ENCODE data around the gene KSR1. TPM values are rescaled to one million over a fixed set of nuclear protein-coding genes. Genes with fewer than 3 reads are reported as not detected.

The KSR1 gene
- total and polyA plus RNA-seq, 4 donors: 23.0 to 71.1 (median 47.0) TPM

DNA sequence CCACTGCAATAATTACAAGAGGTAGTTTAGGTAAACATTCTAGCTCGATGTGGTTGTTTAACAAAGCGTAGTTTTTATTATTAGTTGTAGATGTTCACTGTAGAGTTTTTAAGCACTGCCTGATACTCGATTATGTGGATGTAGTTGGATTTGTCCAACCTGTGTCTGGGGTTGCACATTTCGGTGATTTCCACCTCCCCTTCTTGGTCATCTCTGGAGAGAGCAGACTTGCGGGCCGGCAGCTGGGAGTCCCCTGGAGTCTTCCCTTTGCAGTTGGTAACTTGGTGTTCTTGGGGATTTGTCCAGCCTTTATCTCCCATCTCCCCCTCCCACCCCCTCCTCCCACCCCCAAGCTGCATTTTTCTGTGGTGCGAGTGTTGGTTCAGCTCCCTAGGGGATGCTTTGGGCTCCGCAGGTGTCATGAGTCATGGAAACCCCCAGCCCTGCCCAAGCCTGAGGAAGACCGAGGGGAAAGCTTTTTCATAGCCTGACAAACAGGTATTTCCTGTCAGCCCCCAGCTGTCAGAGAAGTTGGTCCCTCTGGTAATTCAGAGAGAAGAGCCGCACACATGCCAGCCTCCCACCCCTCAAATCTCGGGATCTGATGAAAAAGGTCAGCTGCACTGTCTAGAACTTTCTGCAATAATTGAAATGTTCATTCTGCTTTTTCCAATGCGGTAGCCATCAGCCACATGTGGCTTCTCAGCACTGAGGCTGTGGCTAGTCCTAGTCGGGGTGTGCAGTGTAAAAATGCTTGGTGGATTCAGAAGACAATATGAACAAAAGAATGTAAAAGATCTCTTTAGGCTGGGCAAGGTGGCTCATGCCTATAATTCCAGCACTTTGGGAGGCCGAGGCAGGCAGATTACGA lies 50.3 kb downstream of the KSR1 start:
- no peak for DNase-seq (ENCODE audit: low read depth in 4 of 6, low spot score in 6 of 6)
- Histone ChIP-seq H3K4me1 (ENCODE audit: control insufficient read depth, insufficient read depth, low read length) (peaks cover 33% of the 10 kb centered on the region), H3K36me3 (ENCODE audit: control insufficient read depth, insufficient read depth, low read length) (no peaks in the 10 kb centered on the region), H3K27ac (ENCODE audit: low read depth, low read length) (no peak overlapping the region), H3K27me3 (ENCODE audit: control insufficient read depth, insufficient read depth, low read length) (no peaks in the 10 kb centered on the region), H3K9me3 (ENCODE audit: control insufficient read depth, insufficient read depth, low read length) (no peaks in the 10 kb centered on the region), H3K4me3 (ENCODE audit: low read depth, low read length) (no peak overlapping the region)
- WGBS (ENCODE audit: insufficient coverage): 70% methylated on average over 7 of the region's 15 CpGs

DNA sequence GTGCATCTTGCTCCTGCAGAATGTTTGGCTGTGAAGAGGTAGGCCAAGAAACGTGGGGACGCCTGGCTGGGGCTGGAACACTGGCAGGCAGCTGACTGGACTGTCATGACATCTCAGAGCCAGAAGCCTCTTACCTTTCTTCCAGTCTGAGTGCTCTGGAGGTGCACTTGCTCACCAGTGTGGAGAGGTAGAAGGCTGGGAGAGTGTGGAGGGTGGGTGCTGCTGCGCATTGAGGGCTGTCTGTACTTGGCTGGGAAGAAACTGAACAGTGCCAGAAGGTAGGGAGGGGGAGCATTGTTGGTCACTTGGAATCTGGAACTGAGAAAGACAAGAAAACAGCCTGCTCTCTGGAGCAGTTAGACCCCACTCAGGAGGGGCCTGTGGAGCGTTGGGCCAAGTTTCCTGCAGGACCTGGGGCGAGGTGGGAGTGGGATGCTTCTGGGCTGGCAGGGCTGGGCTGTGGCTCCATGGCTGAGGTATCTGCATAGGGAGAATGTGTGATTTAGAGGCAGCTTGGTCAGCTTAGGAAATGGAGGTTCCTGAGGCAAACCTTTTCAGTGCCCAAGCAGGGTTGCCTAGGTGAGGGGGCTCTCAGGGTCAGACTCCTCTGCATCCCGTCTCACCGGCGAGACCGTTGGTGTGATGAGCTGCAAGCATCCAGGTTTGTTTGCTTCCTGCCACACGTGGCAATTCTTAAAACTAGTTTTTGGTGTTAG lies 55.1 kb downstream of the KSR1 start:
- no peak overlapping the region for H3K27ac ChIP-seq (ENCODE audit: low read depth, low read length)
- peaks cover 35% of the 10 kb centered on the region for H3K4me1 ChIP-seq (ENCODE audit: control insufficient read depth, insufficient read depth, low read length)
- H3K9me3 ChIP-seq (ENCODE audit: control insufficient read depth, insufficient read depth, low read length): no peaks in the 10 kb centered on the region
- no peaks in the 10 kb centered on the region for H3K36me3 ChIP-seq (ENCODE audit: control insufficient read depth, insufficient read depth, low read length)
- DNase-seq (ENCODE audit: low read depth in 4 of 6, low spot score in 6 of 6): peak in 1 of 6 donors; percentile 39
- no peaks in the 10 kb centered on the region for H3K27me3 ChIP-seq (ENCODE audit: control insufficient read depth, insufficient read depth, low read length)
- no peak overlapping the region for H3K4me3 ChIP-seq (ENCODE audit: low read depth, low read length)
- WGBS (ENCODE audit: insufficient coverage): 39% methylated on average over 7 of the region's 10 CpGs

DNA sequence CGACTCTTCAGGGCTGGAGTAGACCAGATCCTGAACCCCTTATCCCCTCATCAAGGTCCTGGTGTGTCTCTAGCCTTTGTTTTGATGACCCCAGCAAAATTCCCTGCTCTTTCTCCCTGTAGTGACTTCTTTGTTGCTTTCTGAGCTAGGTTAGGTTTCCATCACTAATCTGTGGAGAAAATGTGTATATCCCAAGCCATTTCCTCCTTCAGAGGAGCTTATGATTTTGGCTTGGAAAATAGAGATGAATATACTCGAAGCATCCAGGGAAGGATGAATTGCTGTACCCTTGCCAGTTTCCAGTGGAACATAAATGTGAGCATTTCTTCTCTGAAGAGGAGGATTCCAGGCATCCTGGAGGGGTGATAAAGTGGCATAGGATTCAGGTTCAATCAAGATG lies 55.8 kb downstream of the KSR1 start:
- Histone ChIP-seq H3K36me3 (ENCODE audit: control insufficient read depth, insufficient read depth, low read length) (no peaks in the 10 kb centered on the region), H3K27ac (ENCODE audit: low read depth, low read length) (no peak overlapping the region), H3K27me3 (ENCODE audit: control insufficient read depth, insufficient read depth, low read length) (no peaks in the 10 kb centered on the region), H3K9me3 (ENCODE audit: control insufficient read depth, insufficient read depth, low read length) (no peaks in the 10 kb centered on the region), H3K4me3 (ENCODE audit: low read depth, low read length) (no peak overlapping the region), H3K4me1 (ENCODE audit: control insufficient read depth, insufficient read depth, low read length) (peaks cover 35% of the 10 kb centered on the region)
- no CpG with 5 or more reads among the region's 2 CpGs for WGBS (ENCODE audit: insufficient coverage)
- no peak for DNase-seq (ENCODE audit: low read depth in 4 of 6, low spot score in 6 of 6)

DNA sequence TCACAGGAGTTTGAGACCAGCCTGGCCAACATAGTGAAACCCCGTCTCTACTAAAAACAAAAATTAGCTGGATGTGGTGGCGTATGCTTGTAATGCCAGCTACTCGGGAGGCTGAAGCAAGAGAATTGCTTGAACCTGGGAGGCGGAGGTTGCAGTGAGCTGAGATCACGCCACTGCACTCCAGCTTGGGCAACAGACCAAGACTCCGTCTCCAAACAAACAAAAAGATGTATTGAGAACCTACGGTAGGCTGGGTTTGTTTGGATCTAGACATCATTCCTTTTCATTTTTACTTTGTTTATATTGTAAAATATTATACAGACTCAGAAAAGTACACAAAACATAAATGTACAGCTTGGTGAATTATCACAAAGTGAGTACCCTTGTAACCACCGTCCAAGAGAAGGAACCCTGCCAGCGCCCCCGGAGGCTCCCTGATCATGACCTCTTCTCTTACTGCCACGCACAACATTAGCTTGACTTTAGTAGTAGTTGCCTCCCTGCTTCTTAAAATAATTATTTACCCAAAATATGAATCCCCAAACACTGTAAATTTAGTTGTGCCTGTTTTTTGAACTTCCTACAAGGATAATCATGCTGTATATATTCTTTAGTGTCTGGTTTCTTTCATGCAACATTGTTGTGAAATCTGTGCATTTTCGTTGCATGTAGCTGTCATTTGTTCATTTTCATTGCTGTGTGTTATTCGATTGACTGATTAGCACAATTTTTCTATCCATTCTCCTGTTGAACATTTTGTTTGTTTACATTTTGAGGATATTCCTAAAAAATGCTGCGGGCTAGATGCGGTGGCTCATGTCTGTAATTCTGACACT lies 56.5 kb downstream of the KSR1 start:
- H3K27ac ChIP-seq (ENCODE audit: low read depth, low read length): no peak overlapping the region
- DNase-seq (ENCODE audit: low read depth in 4 of 6, low spot score in 6 of 6): no peak
- H3K9me3 ChIP-seq (ENCODE audit: control insufficient read depth, insufficient read depth, low read length): no peaks in the 10 kb centered on the region
- no peaks in the 10 kb centered on the region for H3K36me3 ChIP-seq (ENCODE audit: control insufficient read depth, insufficient read depth, low read length)
- peaks cover 35% of the 10 kb centered on the region for H3K4me1 ChIP-seq (ENCODE audit: control insufficient read depth, insufficient read depth, low read length)
- WGBS (ENCODE audit: insufficient coverage): 52% methylated on average over 4 of the region's 15 CpGs
- H3K4me3 ChIP-seq (ENCODE audit: low read depth, low read length): no peak overlapping the region
- no peaks in the 10 kb centered on the region for H3K27me3 ChIP-seq (ENCODE audit: control insufficient read depth, insufficient read depth, low read length)

DNA sequence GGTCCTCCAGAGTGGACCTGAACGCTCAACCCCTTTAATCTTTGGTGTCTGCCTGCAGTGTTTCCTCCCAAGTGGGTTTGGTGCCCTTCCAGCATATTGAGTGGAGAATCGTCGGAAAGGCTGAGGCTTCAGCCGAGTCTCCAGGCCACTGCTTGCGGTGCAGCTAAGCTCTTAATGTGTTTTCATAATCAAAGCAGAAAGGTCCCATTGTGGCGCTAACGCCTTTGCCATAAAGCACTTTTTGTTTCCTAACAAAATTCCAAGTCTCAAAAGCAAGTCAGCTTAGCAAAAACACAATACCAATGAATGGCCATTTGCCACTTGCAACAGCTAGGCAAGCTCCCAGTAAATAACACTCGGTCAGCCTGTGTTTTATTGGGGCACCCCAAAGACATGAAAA lies 57.6 kb downstream of the KSR1 start:
- Histone ChIP-seq H3K27me3 (ENCODE audit: control insufficient read depth, insufficient read depth, low read length) (no peaks in the 10 kb centered on the region), H3K9me3 (ENCODE audit: control insufficient read depth, insufficient read depth, low read length) (no peaks in the 10 kb centered on the region), H3K36me3 (ENCODE audit: control insufficient read depth, insufficient read depth, low read length) (no peaks in the 10 kb centered on the region), H3K4me3 (ENCODE audit: low read depth, low read length) (no peak overlapping the region), H3K27ac (ENCODE audit: low read depth, low read length) (peak overlapping the region; percentile 43), H3K4me1 (ENCODE audit: control insufficient read depth, insufficient read depth, low read length) (peaks cover 45% of the 10 kb centered on the region)
- 24% methylated on average over 8 of the region's 8 CpGs for WGBS (ENCODE audit: insufficient coverage)
- peak in 2 of 6 donors; percentile 59 to 64 for DNase-seq (ENCODE audit: low read depth in 4 of 6, low spot score in 6 of 6)

DNA sequence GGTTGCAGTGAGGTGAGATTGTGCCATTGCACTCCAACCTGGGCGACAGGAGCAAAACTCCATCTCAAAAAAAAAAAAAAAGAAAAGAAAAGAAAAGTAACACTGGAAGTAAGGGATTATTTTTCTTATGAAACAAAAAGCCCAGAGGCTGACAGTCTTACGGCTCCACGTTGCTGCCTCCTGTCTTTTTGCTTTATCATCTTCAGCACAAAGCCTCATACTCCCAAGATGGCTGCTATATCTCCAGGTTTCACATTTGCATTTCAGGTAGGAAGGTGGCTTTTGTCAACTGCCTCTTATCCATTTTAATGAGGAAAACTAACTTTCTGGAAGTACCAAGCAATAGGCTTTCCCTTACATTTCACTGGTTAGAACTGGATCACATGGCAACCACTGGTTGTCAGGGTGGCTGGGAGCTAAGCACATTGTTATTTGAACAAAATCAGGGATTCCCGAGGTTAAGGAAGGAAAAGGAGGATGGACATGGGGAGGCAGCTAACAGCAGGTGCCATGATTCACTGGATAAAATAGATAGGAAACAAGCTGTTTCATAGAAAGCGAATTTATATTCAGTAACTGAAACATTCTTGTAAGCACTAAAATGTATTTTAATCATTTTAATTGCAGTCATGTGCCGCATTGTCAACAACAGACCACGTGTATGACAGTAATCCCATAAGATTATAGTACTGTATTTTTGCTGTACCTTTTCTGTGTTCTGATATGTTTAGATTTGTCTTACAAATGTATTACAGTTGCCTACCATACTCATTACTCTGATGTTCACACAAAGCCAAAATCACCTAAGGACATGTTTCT lies 58.6 kb downstream of the KSR1 start:
- no peaks in the 10 kb centered on the region for H3K36me3 ChIP-seq (ENCODE audit: control insufficient read depth, insufficient read depth, low read length)
- WGBS (ENCODE audit: insufficient coverage): 0% methylated on average over 1 of the region's 7 CpGs
- DNase-seq (ENCODE audit: low read depth in 4 of 6, low spot score in 6 of 6): peak in 1 of 6 donors; percentile 49
- no peaks in the 10 kb centered on the region for H3K9me3 ChIP-seq (ENCODE audit: control insufficient read depth, insufficient read depth, low read length)
- peaks cover 54% of the 10 kb centered on the region for H3K4me1 ChIP-seq (ENCODE audit: control insufficient read depth, insufficient read depth, low read length)
- H3K27me3 ChIP-seq (ENCODE audit: control insufficient read depth, insufficient read depth, low read length): no peaks in the 10 kb centered on the region
- no peak overlapping the region for H3K27ac ChIP-seq (ENCODE audit: low read depth, low read length)
- no peak overlapping the region for H3K4me3 ChIP-seq (ENCODE audit: low read depth, low read length)

DNA sequence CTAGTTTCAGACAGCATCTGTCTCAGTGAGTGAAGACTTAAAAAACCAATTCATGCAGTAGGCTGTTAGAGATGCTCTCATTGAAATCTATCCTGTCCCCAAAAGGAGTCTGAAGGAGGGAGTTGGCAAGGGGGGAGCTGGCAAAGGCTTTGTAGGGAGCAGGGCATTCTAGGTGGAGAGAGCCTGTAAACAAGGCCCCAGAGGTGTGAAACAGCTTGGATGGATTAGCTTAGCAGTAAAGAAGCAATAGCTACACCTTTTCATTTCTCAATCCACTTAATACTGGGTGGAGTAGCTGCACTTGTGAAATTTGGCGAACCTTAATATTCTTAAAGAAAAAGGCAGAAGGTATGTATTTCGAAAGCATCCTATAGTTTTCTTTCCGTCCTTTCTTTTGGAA lies 61.8 kb downstream of the KSR1 start:
- H3K4me1 ChIP-seq (ENCODE audit: control insufficient read depth, insufficient read depth, low read length): peaks cover 62% of the 10 kb centered on the region
- no peaks in the 10 kb centered on the region for H3K9me3 ChIP-seq (ENCODE audit: control insufficient read depth, insufficient read depth, low read length)
- H3K27me3 ChIP-seq (ENCODE audit: control insufficient read depth, insufficient read depth, low read length): no peaks in the 10 kb centered on the region
- no peak for DNase-seq (ENCODE audit: low read depth in 4 of 6, low spot score in 6 of 6)
- peaks cover 2% of the 10 kb centered on the region for H3K36me3 ChIP-seq (ENCODE audit: control insufficient read depth, insufficient read depth, low read length)
- no peak overlapping the region for H3K4me3 ChIP-seq (ENCODE audit: low read depth, low read length)
- H3K27ac ChIP-seq (ENCODE audit: low read depth, low read length): no peak overlapping the region
- WGBS (ENCODE audit: insufficient coverage): 20% methylated on average over 1 of the region's 3 CpGs

DNA sequence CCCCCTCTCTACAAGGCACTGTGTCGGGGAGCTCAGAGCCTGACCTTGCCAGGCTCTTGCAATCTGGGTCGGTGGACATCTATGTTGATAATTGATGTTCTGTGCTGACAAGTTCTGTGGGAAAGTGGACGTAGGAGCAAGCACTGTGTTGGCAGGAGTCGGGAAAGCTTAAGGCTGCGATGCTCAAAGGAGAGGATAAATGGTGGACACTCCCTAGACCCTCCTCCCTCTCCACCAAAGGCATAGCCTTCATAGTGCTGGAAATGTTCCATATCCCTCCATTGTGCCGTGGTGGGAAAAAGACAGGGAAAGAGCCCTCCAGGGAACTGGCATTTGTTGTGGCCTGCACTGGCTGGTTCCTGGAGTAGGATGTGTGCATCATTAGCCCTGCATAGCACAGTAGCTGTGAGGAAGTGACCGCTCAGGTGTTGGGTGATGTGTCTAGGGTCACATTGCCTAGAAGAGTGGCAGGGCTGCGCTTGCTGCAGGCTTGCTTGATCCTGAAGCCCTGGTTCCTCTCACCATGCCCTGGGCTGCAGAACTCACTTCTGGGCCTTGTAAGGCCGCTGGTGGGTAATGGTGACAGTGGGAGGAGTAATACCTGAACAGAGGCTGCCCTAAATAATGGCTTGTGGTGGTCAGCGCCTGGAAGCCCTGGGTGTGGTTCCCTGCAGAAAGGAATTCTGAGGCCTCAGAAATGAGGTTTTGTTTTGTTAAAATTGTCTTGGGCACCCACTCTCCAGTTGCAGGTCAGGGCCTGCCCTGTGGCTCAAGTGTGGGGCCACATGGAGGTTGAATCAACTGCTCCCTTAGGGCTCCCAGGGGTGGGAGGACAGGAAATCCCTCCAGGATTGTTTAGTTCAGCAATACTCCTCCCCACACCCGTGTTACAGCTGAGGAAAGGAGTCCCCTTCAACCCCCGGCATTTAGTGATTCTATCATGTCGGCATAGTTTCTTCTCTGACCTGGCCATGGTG lies 62.6 kb downstream of the KSR1 start:
- Histone ChIP-seq H3K4me3 (ENCODE audit: low read depth, low read length) (no peak overlapping the region), H3K9me3 (ENCODE audit: control insufficient read depth, insufficient read depth, low read length) (no peaks in the 10 kb centered on the region), H3K36me3 (ENCODE audit: control insufficient read depth, insufficient read depth, low read length) (peaks cover 2% of the 10 kb centered on the region), H3K27ac (ENCODE audit: low read depth, low read length) (peak overlapping the region; percentile 44), H3K4me1 (ENCODE audit: control insufficient read depth, insufficient read depth, low read length) (peaks cover 55% of the 10 kb centered on the region), H3K27me3 (ENCODE audit: control insufficient read depth, insufficient read depth, low read length) (no peaks in the 10 kb centered on the region)
- DNase-seq (ENCODE audit: low read depth in 4 of 6, low spot score in 6 of 6): peak in 1 of 6 donors; percentile 65
- 57% methylated on average over 5 of the region's 13 CpGs for WGBS (ENCODE audit: insufficient coverage)
